GM21786 (cell line): Measurements from ENCODE around the gene HS2ST1.

Experiments used
- ATAC-seq: cut with Tn5 transposase; IDR thresholded peaks from one replicate; pipeline ENCODE4 v1.9.1; 2021; ENCODE audit not compliant: unreplicated experiment

Gene HS2ST1

GRCh38 chr1:87104945-87105344 lies 190.5 kb downstream of the HS2ST1 start:
- ATAC-seq, result no peak

GRCh38 chr1:87106144-87106543 lies 191.7 kb downstream of the HS2ST1 start:
- peak; percentile 41 for ATAC-seq

GRCh38 chr1:87106867-87107266 lies 192.4 kb downstream of the HS2ST1 start:
- ATAC-seq, result no peak

- no peak for ATAC-seq
Measured at GRCh38 chr1:87108228-87108627, 193.8 kb downstream of the HS2ST1 start.

- no peak for ATAC-seq
Measured at GRCh38 chr1:87108814-87109411, 194.5 kb downstream of the HS2ST1 start.

- ATAC-seq, result no peak
Measured at GRCh38 chr1:87111659-87112371, 197.4 kb downstream of the HS2ST1 start.

GRCh38 chr1:87113313-87113712 lies 198.9 kb downstream of the HS2ST1 start:
- ATAC-seq, result no peak

- ATAC-seq, result no peak
Measured at GRCh38 chr1:87115317-87115890, 201.0 kb downstream of the HS2ST1 start.

- no peak for ATAC-seq
Measured at GRCh38 chr1:87115891-87116290, 201.5 kb downstream of the HS2ST1 start.

GRCh38 chr1:87117761-87118368 lies 203.4 kb downstream of the HS2ST1 start:
- no peak for ATAC-seq

- no peak for ATAC-seq
Measured at GRCh38 chr1:87119541-87120140, 205.2 kb downstream of the HS2ST1 start.

GRCh38 chr1:87120779-87121178 lies 206.3 kb downstream of the HS2ST1 start:
- no peak for ATAC-seq

- ATAC-seq, result no peak
Measured at GRCh38 chr1:87121711-87122163, 207.3 kb downstream of the HS2ST1 start.

- no peak for ATAC-seq
Measured at GRCh38 chr1:87122243-87122642, 207.8 kb downstream of the HS2ST1 start.

GRCh38 chr1:87123610-87124009 lies 209.2 kb downstream of the HS2ST1 start:
- no peak for ATAC-seq

GRCh38 chr1:87126886-87127505 lies 212.6 kb downstream of the HS2ST1 start:
- ATAC-seq, result no peak

- no peak for ATAC-seq
Measured at GRCh38 chr1:87127581-87127980, 213.1 kb downstream of the HS2ST1 start.

- no peak for ATAC-seq
Measured at GRCh38 chr1:87129038-87129437, 214.6 kb downstream of the HS2ST1 start.

GRCh38 chr1:87129606-87130005 lies 215.2 kb downstream of the HS2ST1 start:
- no peak for ATAC-seq

GRCh38 chr1:87130438-87130837 lies 216.0 kb downstream of the HS2ST1 start:
- ATAC-seq, result no peak

GRCh38 chr1:87131809-87132283 lies 217.4 kb downstream of the HS2ST1 start:
- ATAC-seq, result peak; percentile 98
